ENCODE results near the gene SUMO3.

DNA sequence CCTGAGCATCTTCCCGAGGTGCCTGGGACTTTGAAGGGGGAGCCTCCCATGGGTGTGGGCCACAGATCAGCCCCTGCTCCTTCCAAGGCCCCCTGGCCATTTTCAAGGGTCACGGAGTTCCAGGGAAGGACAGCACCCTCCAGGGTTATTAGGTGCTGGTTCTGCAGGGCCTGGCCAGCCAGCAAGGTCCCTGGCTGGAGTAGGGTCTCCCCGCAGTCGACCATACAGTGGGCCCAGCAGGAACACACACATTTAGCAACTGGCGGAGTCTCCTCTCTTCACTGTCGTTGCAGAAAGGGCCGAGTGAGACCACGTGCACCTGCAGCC, 17.7 kb upstream of the SUMO3 start:
- no peak for TF ChIP-seq EZH2 (IDR thresholded peaks at IDR 0.05)
- TF ChIP-seq POLR2AphosphoS5 (IDR thresholded peaks at IDR 0.05; ENCODE audit: borderline replicate concordance, low read depth, low read length): no peak

Data from SK-N-MC (cell line).